NCI-H2196 (cell line): ENCODE results near the gene TMEM143.
"Not testable (repeated sequence)": the region's sequence is repeated elsewhere in the genome, so short reads cannot be mapped to it uniquely, and the experiment has no call there.

ENCODE experiments used
- DNase-seq: peaks from one replicate; lab custom pipeline; 2025; ENCODE audit not compliant: unreplicated experiment; lab: John Stamatoyannopoulos, UW

TMEM143 gene

GRCh38 chr19:48297975-48298374 is 65.8 kb downstream of the TMEM143 start:
- no peak for DNase-seq

GRCh38 chr19:48296963-48297734 is 66.6 kb downstream of the TMEM143 start:
- no peak for DNase-seq

- DNase-seq, result no peak
These were observed 68.3 kb downstream of the TMEM143 start for GRCh38 chr19:48295458-48295857.

GRCh38 chr19:48292798-48293197 is 70.9 kb downstream of the TMEM143 start:
- DNase-seq, result no peak

GRCh38 chr19:48291489-48291815 is 72.3 kb downstream of the TMEM143 start:
- not testable (repeated sequence) for DNase-seq

- peak; percentile 80 for DNase-seq
These were observed 72.8 kb downstream of the TMEM143 start for GRCh38 chr19:48290771-48291488.

GRCh38 chr19:48290401-48290770 is 73.4 kb downstream of the TMEM143 start:
- no peak for DNase-seq

- DNase-seq, result no peak
These were observed 76.0 kb downstream of the TMEM143 start for GRCh38 chr19:48287748-48288147.

- no peak for DNase-seq
These were observed 78.8 kb downstream of the TMEM143 start for GRCh38 chr19:48284896-48285295.

- DNase-seq, result no peak
These were observed 79.8 kb downstream of the TMEM143 start for GRCh38 chr19:48283908-48284307.
